GM21360 (cell line): Measurements from ENCODE around the gene ZW10.
"Not testable (repeated sequence)": the region's sequence is repeated elsewhere in the genome, so short reads cannot be mapped to it uniquely, and the experiment has no call there.

Experiments
- ATAC-seq: cut with Tn5 transposase; IDR thresholded peaks from one replicate; pipeline ENCODE4 v1.9.1; 2021; ENCODE audit warnings: mild to moderate bottlenecking, moderate library complexity; ENCODE audit not compliant: unreplicated experiment

The ZW10 gene, protein sequence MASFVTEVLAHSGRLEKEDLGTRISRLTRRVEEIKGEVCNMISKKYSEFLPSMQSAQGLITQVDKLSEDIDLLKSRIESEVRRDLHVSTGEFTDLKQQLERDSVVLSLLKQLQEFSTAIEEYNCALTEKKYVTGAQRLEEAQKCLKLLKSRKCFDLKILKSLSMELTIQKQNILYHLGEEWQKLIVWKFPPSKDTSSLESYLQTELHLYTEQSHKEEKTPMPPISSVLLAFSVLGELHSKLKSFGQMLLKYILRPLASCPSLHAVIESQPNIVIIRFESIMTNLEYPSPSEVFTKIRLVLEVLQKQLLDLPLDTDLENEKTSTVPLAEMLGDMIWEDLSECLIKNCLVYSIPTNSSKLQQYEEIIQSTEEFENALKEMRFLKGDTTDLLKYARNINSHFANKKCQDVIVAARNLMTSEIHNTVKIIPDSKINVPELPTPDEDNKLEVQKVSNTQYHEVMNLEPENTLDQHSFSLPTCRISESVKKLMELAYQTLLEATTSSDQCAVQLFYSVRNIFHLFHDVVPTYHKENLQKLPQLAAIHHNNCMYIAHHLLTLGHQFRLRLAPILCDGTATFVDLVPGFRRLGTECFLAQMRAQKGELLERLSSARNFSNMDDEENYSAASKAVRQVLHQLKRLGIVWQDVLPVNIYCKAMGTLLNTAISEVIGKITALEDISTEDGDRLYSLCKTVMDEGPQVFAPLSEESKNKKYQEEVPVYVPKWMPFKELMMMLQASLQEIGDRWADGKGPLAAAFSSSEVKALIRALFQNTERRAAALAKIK

DNA sequence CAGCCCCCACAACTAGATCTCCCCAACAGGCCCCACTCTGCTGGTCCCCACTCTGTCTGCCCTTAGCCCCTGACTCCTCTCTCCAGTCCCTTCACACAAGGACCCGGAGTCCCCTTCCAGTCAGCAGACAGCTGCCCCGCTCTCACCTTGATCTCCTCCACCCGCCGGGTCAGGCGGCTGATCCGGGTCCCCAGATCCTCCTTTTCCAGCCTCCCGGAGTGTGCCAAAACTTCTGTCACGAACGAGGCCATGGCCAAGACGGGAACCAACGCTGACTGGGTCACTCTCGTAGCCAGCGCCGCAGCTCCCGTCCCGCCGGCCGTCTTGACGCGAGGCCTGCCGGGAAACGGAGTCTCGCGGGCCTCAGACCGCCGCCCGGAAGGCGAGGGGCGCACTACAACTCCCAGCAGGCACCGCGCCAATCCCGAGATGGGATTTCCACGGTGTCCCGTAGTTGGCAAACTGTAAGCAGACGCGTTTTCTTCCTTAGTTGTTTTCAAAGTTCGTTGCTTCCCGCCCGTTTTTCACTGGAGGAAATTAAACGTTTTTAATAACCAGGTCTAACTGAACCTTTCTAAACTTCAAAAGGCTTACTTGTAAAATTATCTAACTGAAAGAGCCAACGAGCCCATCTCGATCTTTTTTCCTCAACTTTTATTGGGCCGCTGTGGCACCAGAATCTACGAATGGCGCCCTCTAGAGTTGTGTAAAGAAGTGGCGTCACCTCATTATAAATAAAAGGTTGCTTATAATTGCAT is at the start of gene ZW10:
ZW10 (minus strand) TSS at position 277 of the 758 bp plus-strand sequence; CDS start at position 251, 26 bp downstream.
- ATAC-seq = peak; percentile 98

DNA sequence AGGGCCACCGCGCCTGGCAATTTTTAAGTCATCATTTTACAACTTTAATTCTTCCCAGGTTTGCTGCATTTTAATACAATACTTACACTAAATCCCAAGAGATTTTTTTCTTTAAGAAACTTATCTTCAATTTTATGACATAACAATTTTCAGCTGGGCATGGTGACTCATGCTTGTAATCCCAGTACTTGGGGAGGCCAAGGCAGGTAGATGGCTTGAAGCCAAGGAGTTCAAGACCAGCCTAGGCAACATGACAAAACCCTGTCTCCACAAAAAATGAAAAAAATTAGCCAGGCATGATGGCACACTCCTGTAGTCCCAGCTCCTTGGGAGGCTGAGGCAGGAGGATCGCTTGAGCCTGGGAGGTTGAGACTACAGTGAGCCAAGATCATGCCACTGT is 44.9 kb upstream of the ZW10 start:
- ATAC-seq = no peak

DNA sequence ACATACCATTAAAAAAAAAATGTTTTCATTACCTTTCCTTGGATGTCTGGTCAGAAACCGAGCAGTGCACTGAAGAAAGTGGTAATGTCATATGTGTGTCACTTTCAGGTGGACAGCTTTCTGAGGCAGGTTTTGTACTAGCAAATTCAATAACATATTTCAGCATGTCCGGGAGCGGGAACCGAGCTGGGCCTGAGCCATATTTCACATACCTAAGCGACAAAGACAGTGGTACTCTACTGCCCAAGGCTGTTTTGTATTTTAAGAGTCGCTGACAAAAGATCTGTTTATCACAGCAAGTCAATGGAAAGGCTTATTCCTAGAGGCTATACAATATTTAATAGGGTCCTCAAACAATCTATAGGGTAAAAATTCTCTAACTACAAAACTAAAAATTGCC is 44.1 kb upstream of the ZW10 start:
- no peak for ATAC-seq

DNA sequence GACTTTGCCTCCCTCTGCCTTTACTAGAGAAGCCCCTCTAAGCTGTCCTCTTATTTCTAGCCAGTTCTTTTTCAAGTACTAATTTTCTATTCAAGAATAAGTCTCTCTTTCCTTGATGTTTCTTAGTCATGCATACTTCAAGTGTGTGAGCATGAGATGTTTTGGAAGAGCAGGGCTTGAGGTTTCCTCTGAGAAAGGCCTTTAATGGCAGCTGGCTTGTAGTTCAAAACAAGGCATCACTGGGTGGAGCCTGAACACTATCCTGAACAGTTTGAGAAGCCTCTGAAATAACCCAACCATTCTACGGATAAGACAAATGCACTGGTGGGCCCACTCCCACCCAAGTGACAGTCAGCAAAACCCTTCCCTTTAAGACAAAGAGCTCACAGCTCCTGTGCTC is 43.7 kb upstream of the ZW10 start:
- no peak for ATAC-seq

DNA sequence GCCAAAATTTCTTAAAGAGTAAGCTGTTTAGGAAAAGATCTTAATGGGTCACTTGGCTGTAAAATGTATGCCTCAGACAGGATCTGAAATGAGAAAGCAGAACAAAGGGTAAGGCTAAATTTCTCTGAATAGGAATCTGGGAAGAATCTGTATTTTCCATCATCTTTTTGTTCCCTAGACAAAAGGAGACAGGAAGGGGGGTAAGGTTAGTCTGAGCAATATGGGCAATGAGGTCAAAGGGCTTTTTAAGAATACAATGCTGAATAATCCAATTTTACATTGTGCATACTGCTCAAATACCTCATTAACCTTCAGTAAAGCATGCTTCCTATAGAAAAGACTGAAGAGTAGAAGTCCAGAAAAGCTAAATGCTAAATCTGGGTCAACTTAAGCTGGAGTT is 40.7 kb upstream of the ZW10 start:
- no peak for ATAC-seq

DNA sequence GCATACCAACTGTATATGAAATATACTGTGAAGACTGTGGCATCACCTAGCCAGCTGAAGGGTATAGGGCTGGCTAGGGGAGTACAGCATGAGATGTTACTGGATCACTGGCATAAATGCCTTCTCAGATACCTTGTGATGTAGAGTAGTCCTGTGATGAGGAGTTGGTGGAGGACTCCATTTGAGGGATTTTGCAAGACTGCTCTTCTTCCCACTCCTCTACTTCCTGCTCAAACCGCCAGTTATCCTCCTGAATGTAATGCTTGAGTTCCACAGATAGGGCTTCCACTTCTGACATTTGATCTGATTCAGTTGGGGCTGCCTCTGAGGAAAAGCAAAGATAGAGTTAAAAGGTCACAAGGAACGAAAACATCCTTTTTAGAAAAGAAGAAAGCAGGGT is 35.4 kb upstream of the ZW10 start:
- no peak for ATAC-seq

DNA sequence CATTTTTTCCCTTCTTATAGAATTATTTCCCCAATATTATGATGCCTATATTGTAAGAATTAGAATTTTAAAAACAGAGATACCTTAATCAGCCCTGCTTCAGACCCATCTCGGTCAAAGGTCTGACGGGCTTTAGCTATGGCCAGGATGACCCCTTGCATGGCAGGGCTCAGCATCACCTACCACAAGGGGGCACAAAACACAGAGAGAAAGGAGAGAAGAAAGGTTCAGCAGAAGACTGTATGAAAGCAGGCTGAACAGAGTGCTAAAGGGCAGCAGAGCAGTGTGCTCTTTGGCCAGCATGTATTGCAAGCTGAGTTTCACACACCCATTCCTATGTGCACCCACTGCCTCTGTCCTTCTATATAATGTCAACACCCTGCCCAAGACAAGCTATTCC is 32.9 kb upstream of the ZW10 start:
- no peak for ATAC-seq

DNA sequence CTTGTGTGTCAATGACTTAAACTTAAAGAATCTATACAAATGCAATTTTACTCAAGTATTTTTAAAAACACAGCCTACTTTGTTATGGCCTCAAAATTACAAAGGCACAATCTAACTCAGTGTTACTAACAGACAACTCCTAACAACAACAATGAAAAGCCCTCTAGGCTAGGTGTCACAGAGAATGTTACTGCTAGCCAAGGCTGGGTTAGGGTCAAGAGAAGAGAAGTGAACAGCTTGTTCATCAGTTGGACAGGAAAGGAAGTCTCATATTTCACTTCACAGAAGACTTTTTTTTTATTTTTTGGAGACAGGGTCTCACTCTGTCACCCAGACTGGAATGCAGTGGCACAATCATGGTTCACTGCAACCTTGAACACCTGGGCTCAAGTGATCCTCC is 32.1 kb upstream of the ZW10 start:
- ATAC-seq = no peak

DNA sequence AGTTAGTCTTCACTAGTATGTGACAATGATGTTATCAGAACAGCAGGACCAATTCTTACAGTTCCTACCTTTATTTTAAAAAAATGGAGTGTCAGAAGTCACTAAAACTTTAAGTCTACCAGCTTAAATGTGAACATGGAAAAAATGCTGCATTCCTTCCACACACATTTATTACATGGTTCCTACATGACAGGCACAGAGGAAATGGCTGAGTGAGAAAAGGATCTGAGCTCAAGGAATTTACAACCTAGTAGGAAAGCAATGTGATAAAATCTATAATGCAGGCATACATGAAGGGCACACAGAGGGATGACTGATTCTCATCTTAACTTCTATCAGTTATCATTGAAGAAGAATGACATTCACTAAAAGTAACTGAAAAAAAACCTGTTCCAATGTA is 29.1 kb upstream of the ZW10 start:
- no peak for ATAC-seq

DNA sequence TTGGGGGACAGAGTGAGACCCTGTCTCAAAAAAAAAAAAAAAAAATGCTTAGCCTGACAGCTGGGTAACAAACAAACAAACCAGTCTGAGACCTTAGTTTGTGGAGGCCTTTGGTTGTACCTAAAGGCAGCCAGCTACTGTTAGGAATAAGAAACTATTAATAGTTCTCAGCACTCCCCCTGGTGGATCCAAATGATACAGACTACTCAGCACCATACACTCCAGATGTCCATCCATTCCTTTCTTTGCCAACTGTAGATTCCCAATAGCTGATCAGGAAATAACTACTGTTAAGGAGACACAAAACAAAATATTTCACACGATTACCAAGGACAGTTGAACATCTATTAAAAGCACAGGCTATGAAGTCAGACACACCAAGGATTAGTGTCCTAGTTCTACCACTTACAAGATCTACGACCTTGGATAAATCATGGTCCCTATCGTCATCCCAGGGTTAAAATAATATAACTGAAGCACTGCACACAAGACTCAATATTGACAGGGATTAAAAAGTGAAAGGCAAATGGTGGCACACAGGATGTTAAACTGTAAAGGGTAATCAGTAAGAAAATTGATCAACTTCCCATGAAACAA is 23.3 kb upstream of the ZW10 start:
- peak; percentile 59 for ATAC-seq

DNA sequence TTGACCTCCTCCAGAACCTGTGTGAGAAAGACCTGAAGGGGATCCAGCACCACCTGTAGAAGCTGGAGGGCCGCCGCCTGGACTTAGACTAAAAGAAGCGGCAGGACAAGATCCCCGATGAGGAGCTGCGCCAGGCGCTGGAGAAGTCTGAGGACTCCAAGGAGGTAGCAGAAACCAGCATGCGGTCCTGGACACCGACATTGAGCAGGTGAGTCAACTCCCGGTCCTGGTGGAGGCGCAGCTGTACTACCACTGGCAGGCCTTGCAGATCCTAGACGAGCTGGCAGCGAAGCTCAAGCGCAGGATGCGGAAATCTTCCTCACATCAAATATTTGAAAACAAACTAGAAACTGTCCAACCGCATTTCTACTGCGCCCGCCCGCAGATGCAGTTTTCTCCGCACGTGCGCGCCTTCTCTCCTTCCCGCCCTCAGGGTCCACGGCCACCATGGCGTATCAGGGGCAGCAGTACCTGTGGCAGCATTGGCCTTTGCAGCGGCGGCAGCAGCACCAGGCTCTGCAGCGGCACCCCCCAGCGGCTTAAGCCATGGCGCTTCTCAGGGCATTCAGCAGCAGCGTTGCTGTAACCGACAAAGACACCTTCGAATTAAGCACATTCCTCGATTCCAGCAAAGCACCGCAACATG is 16.3 kb upstream of the ZW10 start:
- ATAC-seq = no peak

DNA sequence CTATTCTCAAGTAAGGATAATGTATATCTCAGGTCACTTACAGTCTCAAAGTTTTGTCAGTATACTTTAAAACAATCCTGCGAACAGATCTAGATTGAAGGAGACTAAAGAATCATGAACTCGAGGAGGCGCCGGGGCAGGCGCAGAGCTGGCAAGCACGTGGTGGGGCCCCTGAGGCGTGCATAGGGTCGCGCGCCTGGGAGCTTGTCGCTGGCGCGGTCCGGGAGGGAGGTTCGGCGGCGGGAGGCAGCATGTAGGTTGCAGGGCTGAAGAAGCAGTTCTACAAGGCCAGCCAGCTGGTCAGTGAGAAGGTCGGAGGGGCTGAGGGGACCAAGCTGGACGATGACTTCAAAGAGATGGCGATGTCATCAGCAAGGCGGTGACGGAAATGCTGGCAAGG is 15.5 kb upstream of the ZW10 start:
- not testable (repeated sequence) for ATAC-seq

DNA sequence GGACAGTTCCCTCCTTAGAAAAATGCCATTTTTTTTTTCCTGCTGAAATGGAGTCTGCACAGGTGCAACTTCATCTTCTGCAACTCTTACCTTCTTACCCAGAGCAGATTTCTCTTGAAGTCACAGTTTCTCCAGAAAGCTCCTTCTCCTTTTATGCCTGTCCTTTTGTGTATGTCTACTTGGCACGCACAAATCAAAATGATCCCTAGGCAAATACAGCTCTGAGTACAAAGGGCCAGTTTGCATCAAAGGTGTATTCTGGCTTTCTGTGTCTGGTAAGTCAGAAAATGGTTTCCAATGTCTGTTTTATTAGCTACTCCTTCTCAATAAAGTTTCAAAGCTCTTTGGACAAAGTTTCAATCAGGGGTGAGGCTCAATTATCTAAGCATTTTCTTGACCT is 8.6 kb upstream of the ZW10 start:
- ATAC-seq = no peak

DNA sequence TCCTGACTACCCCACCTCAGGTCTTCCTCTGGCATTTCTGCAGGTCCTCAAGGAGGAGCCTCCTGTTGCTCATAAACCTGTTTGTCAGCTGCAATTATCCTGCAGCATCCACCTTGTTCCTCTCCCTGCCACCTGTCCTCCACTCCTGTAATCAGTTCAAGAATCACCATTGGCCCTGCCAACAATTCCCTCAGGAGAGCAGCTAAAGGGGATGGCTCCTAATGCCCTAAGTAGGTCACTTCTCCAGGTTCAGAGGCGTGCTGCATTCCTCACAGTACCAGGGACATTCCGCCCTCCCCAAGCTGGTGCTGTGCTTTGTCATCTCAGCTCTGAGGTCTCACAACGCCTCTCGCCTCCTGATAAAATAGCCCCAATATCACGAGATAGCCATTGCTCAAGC is 8.2 kb upstream of the ZW10 start:
- ATAC-seq = no peak

DNA sequence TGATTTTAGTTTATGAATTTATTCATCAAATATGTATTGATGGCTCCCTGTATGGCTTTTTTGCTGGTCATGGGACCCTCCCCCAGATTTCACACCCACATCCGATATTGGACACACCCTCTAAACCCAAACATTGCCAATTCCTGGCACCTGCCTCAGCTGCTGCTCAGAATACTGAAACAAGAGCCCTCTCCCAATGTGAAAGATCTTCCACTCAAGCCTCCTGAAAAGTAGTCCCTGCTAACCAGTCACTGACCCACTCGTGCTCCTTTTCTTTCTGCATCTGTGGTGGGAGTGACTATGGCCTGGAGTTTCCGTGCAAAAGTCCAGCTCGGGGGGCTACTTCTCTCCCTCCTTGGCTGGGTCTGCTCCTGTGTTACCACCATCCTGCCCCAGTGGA is 6.0 kb upstream of the ZW10 start, which contains the start of gene CLDN25:
CLDN25 (plus strand) TSS at position 301 of the 400 bp plus-strand sequence; CDS start at position 301, 0 bp downstream.
- no peak for ATAC-seq

DNA sequence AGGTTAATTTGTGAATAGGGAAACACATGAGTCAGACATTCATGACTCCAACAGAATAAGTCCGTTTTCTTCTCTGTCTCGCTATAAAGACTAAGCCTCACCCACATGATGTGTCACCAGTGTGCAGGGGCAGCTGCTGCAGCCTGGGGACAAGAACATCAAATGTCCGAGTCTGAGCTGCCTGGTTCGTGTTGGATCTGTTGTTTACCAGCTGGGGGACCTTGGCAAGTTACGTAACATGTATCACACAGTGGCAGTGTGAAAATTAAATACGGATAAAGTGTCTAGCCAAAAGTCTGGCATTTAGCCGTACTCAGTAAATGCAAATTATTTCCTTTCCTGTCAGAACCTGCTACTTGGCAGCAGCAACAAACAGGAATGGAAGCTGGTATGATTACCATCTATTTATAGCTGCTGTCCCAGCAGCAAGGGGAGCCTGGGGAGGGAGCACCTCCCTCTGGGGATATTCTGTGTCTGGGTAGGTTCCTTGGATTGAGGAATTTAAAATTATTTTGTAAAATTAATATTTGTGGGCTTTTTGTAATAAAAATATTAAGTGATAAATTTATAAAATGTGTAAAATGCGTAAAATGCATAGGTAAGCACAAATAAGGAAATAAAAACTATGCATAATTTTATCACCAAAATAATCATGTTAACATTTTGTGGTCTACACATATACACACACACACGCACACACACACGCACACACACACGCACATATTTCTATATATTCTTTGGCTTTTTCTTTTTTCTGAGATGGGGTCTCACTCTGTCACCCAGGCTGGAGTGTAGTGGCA is 4.8 kb upstream of the ZW10 start:
- no peak for ATAC-seq

DNA sequence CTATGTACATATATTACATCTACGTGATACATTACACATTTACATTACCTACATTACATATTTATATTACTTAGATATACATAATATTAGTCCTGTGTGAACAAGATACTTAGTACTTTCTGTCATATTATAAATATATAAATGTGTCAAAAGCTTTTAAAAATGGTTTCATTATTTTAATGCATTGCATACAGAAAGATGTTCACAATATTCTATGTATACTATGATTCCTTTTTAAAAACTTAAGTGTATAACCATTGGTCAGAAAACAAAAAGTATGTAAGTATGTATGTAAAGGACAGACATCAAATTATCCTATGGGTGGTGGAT is 647 bp upstream of the ZW10 start:
- no peak for ATAC-seq

DNA sequence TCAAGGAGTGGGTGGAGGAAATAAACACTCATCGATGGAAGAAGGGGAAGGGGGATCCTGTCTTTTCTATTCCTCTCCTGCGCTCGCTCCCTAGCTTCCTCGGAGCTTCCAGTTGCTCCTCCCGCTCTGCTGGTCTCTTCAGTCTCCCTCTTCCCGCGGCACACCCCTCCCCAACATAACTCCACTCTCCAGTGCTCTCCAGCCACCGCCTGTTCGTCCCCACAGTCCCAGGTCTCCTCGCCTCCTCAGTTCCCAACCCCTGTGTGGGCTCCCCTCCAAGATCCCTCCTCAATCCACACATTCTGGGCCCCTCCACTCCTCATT is 438 bp downstream of the ZW10 start:
- no peak for ATAC-seq

DNA sequence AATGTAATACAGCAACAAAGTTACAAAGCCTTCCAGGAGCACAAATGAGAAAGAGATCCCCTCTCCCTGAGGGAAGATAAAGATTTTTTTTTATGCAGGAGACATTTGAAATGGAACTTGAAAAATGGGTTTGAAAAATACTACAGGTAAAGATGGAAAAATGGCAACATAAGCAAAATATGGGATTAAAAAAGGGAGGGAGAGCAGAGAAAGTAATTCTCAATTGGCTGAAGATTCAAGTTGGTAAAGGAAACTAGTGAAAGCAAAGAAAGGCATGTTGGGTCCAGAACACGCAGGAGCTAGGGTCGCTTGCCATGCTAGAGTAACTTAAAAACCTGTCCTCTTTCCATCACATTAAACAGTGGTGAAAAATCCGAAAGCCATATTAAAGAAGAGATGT is 1.5 kb downstream of the ZW10 start:
- ATAC-seq = no peak
